Activated CD4-positive, alpha-beta T cell treated with anti-CD3 and anti-CD28 coated beads for 24 hours (primary cell): Measurements from ENCODE around the gene PKIB.

Experiments
- DNase-seq, 2 donors: peaks; one replicate each; pipeline ENCODE4 v3.0.0-alpha.2; 2020; ENCODE audit warnings: low read depth in 2 of 2

PKIB gene

DNA sequence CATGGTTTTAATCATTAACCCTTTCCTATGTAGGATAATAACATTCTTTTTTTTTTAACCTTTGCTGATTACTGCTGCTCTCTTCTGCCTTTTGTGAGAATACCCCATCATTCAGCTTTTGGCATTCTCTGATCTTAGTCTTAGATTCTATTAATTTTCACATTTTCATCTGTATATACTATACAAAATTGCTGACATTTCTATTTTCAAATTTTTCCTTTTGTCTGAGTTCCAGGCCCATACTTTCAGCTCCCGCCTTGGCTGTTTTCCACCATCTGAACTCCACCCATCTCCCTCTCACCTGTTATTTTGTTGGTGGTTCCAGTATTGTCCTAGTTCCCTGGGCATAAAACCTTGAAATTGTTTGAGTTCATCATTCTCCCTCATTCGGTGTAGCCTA lies 59.2 kb downstream of the PKIB start:
- no peak for DNase-seq

DNA sequence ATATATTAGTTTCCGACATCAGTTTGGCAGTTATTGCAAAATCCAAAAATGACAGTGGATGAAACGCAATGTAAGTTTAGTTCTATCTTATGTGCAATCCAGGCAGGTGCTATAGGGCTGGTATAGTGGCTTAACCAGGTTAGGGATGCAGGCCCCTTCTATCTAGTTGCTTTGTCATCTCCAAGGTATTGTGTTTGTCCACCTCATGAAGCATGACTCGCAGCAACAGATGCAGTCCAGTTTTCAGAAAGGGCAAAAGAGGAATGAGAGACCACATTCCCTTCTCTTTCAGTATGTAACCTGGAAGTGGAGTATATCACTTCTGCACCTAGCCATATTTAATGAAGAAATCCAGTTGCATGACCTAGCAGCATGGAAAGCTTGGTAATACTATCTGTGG lies 59.7 kb downstream of the PKIB start:
- DNase-seq: no peak

DNA sequence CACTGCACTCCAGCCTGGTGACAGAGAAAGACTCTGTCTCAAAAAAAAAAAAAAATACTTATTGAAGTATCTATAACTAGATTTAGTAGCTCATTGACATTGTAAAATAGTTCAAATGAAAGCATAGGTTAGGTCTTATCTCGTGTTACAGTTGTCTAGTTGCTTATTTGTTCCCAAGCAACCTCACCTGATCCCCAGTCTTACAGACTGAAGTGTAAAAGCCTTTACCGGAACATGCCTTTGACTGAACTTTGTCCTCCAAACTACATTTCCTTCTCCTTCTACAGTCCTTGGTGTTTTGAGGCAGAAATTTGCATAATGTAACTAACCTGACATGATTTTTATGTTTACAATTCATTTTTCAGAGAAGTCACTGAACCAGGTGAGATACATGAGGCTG lies 61.0 kb downstream of the PKIB start:
- no peak for DNase-seq

GRCh38 chr6:122673343-122673961 lies 63.2 kb downstream of the PKIB start:
- no peak for DNase-seq

DNA sequence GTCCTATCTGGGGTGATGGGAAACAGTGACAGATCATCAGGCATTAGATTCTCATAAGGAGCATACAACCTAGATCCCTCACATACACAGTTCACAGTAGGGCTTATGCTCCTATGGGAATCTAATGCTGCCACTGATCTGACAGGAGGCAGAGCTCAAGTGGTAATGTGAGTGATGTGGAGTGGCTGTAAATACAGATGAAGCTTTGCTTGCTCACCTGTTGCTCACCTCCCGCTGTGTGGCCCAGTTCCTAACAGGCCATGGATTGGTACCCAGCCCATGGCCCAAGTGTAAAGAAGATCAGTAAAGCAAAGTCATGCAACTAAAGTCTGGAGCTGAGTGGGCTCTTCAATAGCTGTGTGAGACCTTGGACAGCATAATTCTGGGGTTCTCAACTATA lies 65.9 kb downstream of the PKIB start:
- DNase-seq: no peak

GRCh38 chr6:122676688-122677087 lies 66.5 kb downstream of the PKIB start:
- DNase-seq: no peak

- DNase-seq: no peak
Measured at GRCh38 chr6:122677406-122677805, 67.2 kb downstream of the PKIB start.

DNA sequence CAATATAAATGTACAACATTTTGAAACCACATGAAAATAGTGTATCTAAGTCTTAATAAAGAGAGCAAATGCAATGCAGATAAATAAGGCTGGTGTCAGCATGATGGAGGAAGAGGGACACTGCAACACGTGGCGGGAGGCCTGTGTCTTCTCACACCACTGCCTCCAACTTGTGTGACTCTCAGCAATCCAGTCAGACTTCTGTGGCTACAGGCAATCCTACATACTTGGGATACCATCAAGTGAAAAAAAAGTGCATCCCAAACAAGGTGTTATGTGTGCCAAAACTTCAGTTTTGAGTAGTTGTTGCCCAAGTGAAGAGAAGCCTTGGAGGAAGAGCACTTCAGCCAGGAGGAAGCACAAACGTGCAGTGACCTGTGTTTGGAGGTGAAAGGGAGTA lies 68.6 kb downstream of the PKIB start:
- DNase-seq: no peak

DNA sequence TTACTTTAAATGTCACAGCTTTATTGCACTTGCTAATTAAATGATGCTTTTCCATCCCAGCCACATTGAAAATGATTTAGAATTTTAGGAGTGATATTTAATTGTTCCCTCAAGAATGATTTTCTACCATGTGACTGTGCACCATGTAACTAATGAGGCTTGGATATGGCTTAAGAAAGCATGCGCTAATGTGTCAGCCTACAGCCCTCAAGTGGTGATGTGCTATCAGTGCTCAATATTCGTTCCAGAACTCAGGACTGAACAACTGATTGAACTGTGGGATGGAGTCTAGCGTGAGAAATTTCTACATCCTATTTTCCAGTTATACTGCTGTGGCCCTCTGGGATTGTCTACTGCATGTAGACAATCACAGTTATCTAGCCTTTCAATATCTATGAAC lies 71.5 kb downstream of the PKIB start:
- DNase-seq: no peak

GRCh38 chr6:122683989-122684651 lies 73.9 kb downstream of the PKIB start:
- no peak for DNase-seq

DNA sequence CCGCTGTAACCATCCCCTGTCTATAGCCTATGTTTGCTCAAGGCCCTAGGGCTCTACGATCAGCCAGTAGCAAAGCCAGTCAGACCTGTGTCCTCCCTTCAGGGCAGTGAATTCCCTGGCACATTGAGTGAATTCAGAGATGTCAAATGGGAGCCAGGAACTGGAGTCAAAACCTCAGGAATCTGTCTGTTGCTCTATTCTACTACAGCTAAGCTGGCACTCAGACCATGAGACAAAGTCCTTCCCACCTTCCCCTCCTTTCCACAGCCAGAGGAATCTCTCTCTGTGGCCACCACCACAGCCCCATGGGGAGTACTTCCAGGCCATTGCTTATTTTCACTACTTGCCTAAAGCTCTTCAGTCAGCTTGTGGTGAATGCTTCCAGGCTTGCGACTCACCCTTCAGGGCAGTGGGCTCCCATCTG lies 82.0 kb downstream of the PKIB start:
- DNase-seq: no peak

DNA sequence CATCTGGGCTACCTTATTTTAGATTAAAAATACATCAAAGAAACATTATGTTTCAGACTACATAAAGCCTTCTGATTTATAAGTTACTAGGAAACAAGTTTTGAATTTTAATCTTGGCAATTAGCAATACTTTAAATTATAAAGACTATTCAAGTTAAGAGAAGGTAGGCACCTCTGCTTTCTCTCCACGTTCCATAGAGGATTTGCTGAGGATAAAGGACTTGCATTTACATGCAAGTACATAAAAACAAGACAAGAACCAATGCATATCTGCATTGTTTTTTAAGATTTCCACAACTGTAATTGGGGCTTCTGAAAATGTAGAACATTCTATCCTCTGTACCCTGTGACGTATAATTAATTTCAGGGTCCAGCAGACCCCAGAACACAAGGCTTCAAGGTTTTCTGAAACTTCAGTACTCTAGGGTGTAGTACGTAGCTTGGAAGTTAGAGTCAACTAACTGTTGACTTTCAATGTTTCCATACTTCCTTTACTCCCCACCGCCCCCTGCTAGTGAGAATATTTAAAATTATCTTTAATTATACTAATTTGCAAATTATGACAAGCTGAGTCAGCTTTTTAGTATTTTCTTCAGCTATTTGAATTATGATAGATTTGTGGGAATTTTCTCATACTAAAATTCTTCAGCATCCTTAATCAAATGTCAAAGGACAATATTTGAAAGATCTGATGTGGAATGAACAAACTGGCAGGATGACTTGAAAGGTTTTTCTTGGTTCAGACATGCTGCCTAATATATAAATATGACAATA lies 82.8 kb downstream of the PKIB start:
- DNase-seq: no peak

- DNase-seq: no peak
Measured at GRCh38 chr6:122694075-122694474, 83.9 kb downstream of the PKIB start.

DNA sequence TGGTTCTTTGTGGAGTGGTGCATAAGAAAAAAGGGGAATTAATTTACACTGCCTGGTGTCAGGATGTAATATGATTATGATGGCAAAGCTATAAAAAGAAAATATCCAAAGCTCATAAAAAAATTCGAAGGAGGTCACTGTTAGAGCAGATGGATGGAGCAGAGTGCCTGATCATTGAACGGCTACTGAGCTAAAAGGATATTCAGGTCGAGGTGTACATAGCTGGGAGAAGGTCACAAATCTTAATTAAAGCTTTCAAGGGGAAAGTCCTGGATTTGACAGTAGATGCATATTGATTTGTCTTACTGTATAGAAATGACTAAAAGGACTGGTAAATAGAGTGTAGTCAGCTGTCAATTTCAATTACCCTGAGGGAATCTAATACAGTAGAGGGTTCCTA lies 84.4 kb downstream of the PKIB start:
- no peak for DNase-seq

- DNase-seq: no peak
Measured at GRCh38 chr6:122695188-122695587, 85.0 kb downstream of the PKIB start.

DNA sequence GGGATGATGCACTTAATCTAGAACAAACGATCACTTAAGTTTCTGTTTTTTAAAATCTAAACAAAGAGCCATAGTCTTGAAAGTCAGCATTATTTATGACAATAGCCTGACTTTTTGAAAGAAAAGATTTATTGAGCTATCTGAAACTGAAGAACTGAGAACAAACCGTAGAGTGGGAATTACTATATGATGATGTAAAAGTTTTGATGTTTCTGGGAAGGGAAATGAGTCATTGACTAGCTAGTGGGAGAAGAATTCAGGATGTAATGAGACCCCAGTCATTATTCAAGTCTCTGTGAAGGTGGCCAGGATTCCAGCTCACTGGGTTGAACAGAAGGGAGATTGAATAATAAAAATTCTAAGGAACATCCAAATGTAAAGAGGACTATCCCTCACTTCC lies 85.9 kb downstream of the PKIB start:
- no peak for DNase-seq

GRCh38 chr6:122696853-122697252 lies 86.6 kb downstream of the PKIB start:
- no peak for DNase-seq

DNA sequence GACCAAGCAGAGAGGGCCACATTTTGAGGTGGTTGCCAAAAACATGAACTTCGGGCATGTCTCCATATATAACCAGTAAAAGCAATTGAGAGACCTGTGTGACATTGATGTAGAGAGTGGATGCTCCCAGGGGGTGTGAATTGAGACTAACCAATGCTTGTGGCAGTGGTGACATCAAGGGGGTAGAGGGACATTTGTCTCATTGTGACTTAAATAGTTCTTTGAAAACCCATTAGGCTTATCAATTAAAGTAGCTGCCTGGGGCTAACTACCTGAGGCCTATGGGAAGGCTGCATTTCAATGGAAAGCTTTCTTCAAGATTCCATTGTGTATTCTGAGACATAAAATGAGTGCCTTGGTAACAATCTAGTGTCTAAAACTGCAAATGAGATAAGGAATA lies 87.3 kb downstream of the PKIB start:
- DNase-seq: no peak

DNA sequence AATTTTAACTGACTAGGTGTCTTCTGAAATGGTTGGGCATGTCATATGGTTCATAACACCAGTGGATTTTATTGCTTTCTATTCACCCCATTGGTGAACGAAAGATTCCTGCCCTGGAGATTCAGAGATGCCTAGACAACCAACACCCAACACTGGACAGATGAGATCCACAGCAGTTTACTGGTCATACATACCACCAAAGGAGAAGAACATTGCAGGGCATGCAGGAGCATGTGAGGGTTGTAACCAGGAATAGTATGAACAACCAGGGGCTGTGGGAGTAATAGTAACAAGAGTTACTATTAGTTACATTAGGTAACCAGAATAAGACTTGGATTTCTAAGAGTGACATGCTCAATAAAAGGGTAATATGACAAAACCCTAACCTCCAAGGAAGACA lies 91.5 kb downstream of the PKIB start:
- DNase-seq: no peak

GRCh38 chr6:122702841-122703240 lies 92.6 kb downstream of the PKIB start:
- DNase-seq: no peak

GRCh38 chr6:122704066-122704465 lies 93.9 kb downstream of the PKIB start:
- no peak for DNase-seq

GRCh38 chr6:122709922-122710512 lies 99.8 kb downstream of the PKIB start:
- no peak for DNase-seq
